GM19035 (cell line): Measurements from ENCODE around the gene LMNA.
A peak's percentile ranks its signal among the peaks of the same experiment; 100 is the strongest.
"Not testable (repeated sequence)": the region's sequence is repeated elsewhere in the genome, so short reads cannot be mapped to it uniquely, and the experiment has no call there.

Source experiments
- ATAC-seq: cut with Tn5 transposase; IDR thresholded peaks from one replicate; pipeline ENCODE4 v1.9.1; 2021; ENCODE audit not compliant: unreplicated experiment

LMNA gene

GRCh38 chr1:156114101-156114918, at the start of gene LMNA:
Gene LMNA (plus strand): TSS chr1:156114711. CDS start chr1:156114919, 208 bp downstream.
- ATAC-seq, result peak; percentile 79

GRCh38 chr1:156065212-156065611, 49.3 kb upstream of the LMNA start:
- no peak for ATAC-seq

- ATAC-seq, result no peak
These were observed 48.6 kb upstream of the LMNA start for GRCh38 chr1:156065871-156066270.

GRCh38 chr1:156067262-156067661, 47.2 kb upstream of the LMNA start:
- no peak for ATAC-seq

- no peak for ATAC-seq
These were observed 44.7 kb upstream of the LMNA start for GRCh38 chr1:156069490-156070455.

- no peak for ATAC-seq
These were observed 44.0 kb upstream of the LMNA start for GRCh38 chr1:156070548-156070947.

- ATAC-seq, result not testable (repeated sequence)
These were observed 43.1 kb upstream of the LMNA start for GRCh38 chr1:156071332-156071816.

GRCh38 chr1:156072251-156072650, 42.3 kb upstream of the LMNA start:
- no peak for ATAC-seq

GRCh38 chr1:156073110-156073687, 41.3 kb upstream of the LMNA start:
- ATAC-seq, result no peak

- no peak for ATAC-seq
These were observed 40.8 kb upstream of the LMNA start for GRCh38 chr1:156073740-156074139.

GRCh38 chr1:156074661-156075060, 39.9 kb upstream of the LMNA start:
- ATAC-seq, result no peak

- ATAC-seq, result no peak
These were observed 39.3 kb upstream of the LMNA start for GRCh38 chr1:156075162-156075561.

GRCh38 chr1:156075775-156076204, 38.7 kb upstream of the LMNA start:
- ATAC-seq, result no peak

GRCh38 chr1:156076609-156077429, 37.7 kb upstream of the LMNA start:
- ATAC-seq, result peak; percentile 71

GRCh38 chr1:156077430-156077760, 37.1 kb upstream of the LMNA start:
- ATAC-seq, result no peak

GRCh38 chr1:156078728-156079127, 35.8 kb upstream of the LMNA start:
- no peak for ATAC-seq

GRCh38 chr1:156079762-156080161, 34.7 kb upstream of the LMNA start:
- no peak for ATAC-seq

- no peak for ATAC-seq
These were observed 34.2 kb upstream of the LMNA start for GRCh38 chr1:156080241-156080862.

GRCh38 chr1:156080863-156081179, 33.7 kb upstream of the LMNA start:
- ATAC-seq, result no peak
